HG02678 (cell line): ENCODE results near the gene PARD3B.

Source experiments
- ATAC-seq: cut with Tn5 transposase; IDR thresholded peaks from one replicate; pipeline ENCODE4 v1.9.1; 2021; ENCODE audit warnings: mild to moderate bottlenecking, moderate library complexity; ENCODE audit not compliant: unreplicated experiment

The PARD3B gene

GRCh38 chr2:204876311-204876710 lies 331.0 kb downstream of the PARD3B start:
- no peak for ATAC-seq

DNA sequence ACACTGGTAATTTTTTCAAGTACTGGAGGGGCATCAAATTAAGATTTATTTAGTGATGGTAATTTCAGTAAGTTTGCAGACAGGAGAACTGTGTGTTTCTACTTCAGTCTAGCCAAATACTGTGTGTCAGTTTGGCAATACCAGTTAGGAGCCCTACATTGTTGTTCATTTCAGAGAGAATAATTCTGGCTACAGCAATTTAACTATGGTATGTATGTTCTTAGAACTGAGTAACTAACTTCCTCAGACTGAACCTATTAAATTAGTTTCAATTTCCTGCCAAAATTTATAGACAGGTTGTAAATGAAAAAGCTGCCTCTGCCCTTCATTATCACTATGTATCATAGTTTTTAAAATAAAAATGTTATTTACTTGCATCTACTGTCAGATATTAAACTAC lies 332.4 kb downstream of the PARD3B start:
- ATAC-seq: no peak

- ATAC-seq: no peak
These were observed 335.7 kb downstream of the PARD3B start for GRCh38 chr2:204880928-204881327.

GRCh38 chr2:204881655-204882054 lies 336.4 kb downstream of the PARD3B start:
- no peak for ATAC-seq

DNA sequence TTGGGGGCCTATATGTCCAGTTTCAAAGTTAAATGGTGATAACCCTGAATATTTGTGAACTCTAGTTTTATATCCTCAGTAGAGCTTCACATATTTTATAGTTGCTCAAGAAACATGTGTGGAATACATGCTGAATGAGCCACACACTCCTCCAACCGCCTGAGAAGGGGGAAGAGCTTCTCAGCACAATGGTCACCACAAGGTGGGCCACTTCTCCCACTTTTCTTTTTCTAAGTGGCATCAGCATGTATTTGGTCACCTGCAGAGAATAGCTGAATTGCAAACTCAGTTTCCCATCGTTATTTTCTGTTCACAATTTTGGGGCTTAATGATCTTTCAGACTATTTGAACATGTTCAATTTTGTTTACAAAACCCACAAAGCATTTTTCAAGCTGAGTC lies 340.5 kb downstream of the PARD3B start:
- ATAC-seq: no peak

DNA sequence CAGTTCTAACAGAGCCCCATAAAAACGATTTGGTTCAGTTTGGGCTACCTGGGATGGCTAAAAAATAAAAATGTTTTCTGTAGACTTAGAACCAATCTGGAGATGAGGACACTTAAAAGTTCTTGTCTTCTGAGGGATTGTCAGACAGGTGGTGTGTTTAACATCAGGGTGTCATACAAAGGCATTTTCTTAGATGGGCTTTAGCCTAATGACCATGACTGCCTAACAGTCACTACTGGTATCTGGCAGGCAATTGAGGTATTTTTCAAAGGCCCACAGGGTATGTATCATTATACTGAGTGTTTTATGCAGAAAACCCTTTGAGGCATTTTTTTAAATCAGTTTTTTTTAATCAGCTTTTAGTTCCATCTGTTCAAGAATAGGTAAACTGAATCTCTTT lies 341.4 kb downstream of the PARD3B start:
- no peak for ATAC-seq

DNA sequence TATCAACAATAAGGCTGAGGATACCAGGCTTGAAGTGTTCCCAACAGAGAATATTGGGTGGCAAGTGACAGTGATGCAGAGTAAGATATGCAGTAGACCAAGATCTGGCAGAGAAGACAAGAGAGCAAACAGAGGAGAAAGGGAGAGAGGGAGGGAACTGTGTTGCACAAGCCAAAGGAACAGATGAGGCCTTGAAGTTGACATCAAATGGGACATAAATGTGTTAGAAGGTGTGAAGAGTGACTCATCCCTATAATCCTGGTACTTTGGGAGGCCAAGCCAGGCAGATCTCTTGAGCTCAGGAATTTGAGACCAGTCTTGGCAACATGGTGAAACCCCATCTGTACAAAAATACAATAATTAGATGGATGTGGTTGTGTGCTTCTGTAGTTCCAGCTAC lies 342.9 kb downstream of the PARD3B start:
- ATAC-seq: no peak

- ATAC-seq: no peak
These were observed 345.4 kb downstream of the PARD3B start for GRCh38 chr2:204890680-204891079.

DNA sequence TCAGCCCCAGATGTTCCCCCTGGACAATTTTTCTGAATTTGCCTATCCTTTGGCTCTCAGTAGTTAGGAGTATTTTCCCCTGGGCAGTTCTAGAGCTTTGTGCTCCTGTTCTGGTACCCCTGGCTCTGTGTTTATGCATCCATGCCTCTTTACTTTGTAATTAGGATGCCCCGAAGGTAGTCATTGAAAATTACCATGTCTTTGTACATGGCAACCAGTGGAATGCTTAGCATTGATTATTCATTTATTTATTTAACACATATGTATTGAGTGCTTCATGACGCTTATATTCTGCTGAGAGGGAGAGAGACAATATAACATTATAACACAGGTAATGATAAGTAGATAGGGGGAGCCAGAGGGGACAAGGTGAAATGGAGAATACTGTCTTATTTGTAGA lies 346.5 kb downstream of the PARD3B start:
- no peak for ATAC-seq

DNA sequence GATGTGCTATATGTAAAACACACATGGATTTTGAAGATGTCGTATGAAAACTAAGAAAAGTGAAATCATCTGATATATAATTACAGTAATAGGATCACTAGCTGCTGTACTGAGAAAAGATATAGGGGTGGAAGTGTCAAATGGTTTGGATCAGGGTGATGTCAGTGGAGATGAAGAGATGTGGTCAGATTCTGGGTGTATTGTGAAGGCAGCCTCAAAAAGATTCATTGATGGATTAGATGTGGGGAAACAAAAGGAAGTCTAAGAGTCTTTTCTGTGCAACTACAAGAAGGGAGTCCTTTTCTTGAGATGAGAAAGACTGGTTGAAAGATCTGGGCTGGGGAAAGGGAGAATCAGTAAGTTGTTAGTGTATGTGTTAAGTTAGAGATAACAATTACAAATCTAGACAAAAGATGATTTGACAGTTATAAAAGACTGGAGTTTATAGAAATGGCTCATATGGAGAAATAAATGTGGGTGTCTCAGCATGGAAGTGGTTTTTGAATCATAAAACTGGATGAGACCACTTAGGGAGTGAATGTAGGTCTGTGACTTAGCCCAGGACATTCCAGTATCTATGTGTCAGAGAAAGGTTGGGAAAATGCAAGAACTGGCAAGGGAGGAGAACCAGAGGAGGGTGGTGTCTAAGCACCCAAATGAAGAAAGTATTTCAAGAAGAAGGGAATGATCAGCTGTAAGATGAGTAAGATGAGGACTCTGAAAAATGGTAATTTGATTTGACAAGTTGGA lies 347.4 kb downstream of the PARD3B start:
- no peak for ATAC-seq

DNA sequence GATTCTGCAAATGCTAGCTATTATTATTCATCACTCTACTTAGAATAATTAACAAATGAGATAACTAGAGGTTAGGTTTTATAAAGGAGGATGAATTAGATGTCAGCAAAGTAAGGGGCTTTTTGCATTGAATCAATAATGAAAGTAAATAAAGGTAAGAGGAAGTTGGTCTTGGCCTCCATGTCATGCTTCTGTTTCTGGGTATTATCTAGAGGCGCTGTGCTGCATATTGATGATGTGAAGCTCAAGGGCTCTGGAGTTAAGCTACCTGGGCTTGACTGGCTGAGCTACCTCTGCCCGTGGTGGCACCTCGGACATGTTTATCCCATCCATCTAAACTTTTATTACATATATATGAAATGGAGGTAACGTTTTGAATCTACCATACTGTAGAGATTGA lies 350.9 kb downstream of the PARD3B start:
- no peak for ATAC-seq

DNA sequence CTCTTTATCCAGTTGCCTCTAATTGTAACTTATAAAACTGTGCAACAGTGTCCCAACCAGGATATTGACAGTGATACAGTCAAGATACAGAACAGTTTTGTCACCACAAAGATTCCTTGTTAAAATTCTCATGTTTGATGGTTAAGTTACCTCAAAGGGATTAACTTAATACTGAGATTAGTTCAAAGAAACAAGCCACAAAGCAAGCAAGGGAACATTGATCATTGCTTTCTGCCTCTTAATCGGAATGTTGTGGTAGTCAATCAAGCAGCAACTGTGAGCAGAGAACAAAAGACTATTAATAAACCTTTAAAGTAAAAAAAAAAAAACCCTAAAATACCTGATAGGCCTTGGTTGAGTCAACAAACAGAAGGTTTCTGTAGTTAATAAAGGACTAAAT lies 352.3 kb downstream of the PARD3B start:
- no peak for ATAC-seq

GRCh38 chr2:204898928-204899640 lies 353.8 kb downstream of the PARD3B start:
- no peak for ATAC-seq

DNA sequence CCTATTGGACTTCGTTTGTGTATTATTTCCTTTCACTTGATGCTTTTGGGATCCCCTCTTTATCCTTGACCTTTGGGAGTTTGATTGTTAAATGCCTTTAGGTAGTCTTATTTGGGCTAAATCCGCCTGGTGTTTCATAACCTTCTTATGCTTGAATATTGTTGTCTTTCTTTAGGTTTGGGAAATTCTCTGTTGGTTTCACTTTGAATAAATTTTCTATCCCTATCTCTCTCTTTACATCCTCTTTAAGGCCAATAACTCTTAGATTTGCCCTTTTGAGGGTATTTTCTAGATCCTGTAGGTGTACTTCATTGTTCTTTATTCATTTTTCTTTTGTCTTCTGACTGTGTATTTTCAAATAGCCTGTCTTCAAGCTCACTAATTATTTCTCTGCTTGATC lies 354.7 kb downstream of the PARD3B start:
- ATAC-seq: no peak

DNA sequence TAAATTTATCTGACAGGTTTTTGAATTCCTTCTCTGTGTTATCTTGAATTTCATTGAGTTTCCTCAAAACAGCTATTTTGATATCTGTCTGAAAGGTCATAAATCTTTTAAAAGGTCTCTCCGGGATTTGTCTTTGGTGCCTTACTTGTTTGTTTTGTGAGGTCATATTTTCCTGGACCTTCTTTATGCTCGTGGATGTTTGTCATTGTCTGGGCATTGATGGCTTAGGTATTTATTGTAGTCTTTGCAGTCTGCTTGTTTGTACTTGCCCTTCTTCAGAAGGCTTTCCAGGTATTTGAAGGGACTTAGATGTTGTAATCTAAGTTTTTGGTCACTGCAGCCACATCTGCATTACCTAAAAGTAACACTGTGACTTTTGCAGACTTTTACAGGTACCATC lies 355.2 kb downstream of the PARD3B start:
- no peak for ATAC-seq

DNA sequence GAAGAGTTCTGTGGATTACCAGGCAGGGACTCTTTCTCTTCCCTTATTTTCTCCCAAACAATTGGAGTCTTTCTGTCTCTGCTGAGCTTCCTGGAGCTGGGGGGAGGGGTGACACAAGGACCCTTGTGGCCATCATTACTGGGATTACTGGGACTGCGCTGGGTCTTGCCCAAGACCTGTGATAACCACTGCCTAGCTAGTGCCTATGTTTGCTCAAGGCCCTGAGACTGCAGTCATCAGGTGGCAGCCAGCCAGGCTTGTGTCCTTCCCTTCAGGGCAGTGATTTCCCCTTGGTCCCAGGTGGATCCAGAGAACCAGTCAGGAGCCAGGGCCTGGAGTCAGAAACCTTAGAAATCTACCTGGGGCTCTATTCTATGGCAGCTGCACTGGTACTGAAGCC lies 355.6 kb downstream of the PARD3B start:
- ATAC-seq: no peak

GRCh38 chr2:204901591-204901990 lies 356.3 kb downstream of the PARD3B start:
- no peak for ATAC-seq

- no peak for ATAC-seq
These were observed 364.5 kb downstream of the PARD3B start for GRCh38 chr2:204909791-204910190.

DNA sequence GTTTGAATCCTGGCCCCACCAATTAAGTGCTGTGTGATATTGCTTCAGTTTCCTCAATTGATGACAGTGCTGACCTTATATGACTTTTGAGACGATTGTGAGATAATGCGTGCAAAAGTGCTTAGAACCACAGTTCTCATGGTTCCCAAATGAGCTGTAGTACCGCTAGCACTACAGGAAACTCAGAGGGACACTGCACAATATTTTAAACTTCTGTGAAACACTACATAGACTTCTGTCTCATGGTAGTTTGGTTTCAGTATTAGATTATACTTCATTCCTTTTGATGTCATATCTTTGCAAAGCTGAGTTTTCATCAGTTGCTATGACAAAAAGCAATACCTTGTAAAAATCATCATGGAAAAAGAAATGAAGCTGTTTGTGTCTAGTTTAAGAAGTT lies 368.0 kb downstream of the PARD3B start:
- ATAC-seq: no peak

- no peak for ATAC-seq
These were observed 368.7 kb downstream of the PARD3B start for GRCh38 chr2:204913854-204914464.

DNA sequence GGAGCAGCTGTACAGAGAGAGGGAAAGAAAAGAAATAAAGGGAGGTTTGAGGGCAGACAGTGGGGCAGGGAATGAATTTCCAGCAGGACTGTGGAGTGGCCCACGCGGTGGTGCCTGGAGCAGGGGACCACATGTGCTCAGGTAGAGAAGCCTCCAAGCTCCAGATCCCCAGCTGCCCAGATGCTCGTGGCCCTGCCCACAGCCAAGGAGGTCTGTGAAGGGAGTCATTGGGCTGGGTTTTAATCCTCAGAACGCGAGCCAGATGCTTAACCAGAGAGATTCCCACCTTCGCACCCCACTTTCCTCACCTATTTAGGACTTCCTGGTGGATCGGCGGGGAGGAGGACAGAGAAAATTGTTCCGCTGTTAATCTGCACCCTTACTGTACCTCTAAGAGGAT lies 369.4 kb downstream of the PARD3B start:
- no peak for ATAC-seq

DNA sequence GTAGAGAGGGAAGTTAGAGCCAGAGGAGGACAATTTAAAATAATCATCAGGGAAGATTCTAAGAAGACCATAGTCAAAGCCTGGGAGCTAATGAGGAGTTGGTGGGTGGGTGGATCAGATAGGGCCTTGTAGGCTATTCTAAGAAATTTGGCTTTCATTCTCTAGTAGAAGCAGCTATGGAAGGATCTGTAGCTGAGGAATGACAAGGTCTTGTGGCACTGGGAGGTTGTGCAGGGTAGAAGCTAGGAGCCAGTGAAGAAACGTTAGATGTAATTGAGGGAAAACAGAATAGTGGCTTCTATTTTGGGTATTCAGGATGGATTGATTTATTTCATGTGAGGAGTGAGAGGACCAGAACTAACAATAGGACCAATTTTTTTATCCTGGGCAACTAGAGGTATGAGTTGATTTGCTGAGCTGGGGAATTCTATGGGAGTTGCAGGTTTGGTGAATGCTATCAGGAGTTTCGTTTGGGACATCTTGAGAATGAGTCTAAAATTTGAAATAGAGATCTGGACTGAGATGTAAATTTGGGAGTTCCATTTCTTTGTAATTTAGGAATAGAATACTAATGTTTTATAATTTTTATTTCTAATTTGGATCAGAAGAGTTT lies 371.9 kb downstream of the PARD3B start:
- ATAC-seq: no peak
